ENCODE results near the gene TMEM116.

- TF ChIP-seq, protein P1, sequence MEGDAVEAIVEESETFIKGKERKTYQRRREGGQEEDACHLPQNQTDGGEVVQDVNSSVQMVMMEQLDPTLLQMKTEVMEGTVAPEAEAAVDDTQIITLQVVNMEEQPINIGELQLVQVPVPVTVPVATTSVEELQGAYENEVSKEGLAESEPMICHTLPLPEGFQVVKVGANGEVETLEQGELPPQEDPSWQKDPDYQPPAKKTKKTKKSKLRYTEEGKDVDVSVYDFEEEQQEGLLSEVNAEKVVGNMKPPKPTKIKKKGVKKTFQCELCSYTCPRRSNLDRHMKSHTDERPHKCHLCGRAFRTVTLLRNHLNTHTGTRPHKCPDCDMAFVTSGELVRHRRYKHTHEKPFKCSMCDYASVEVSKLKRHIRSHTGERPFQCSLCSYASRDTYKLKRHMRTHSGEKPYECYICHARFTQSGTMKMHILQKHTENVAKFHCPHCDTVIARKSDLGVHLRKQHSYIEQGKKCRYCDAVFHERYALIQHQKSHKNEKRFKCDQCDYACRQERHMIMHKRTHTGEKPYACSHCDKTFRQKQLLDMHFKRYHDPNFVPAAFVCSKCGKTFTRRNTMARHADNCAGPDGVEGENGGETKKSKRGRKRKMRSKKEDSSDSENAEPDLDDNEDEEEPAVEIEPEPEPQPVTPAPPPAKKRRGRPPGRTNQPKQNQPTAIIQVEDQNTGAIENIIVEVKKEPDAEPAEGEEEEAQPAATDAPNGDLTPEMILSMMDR (IDR thresholded peaks at IDR 0.05): no peak
- TF ChIP-seq EP300 (IDR thresholded peaks at IDR 0.05; ENCODE audit: low read depth) (no peak), POLR2AphosphoS5 (IDR thresholded peaks at IDR 0.05) (no peak), POLR2A (IDR thresholded peaks at IDR 0.05) (no peak)
Observed at GRCh38 chr12:111894556-111894955, 118.4 kb downstream of the TMEM116 start.

All from transverse colon (tissue), 4 donors.